ENCODE data around the gene ZNF593OS. TPM values are rescaled to one million over a fixed set of nuclear protein-coding genes. Genes with fewer than 3 reads are reported as not detected.
A peak's percentile ranks its signal among the peaks of the same experiment; 100 is the strongest.

Gene ZNF593OS
- total and polyA plus RNA-seq, 9 donors, result 0.31 to 1.6 (median 0.88) TPM

- 29% methylated on average over 9 of the region's 13 CpGs for WGBS (ENCODE audit: insufficient coverage)
- Histone ChIP-seq H3K4me3 (ENCODE audit: low read length) (no peak overlapping the region), H3K36me3 (ENCODE audit: control insufficient read depth, insufficient read depth, low read length) (peaks cover 2% of the 10 kb centered on the region), H3K27ac (ENCODE audit: low read length) (no peak overlapping the region), H3K9me3 (replicated peaks; ENCODE audit: control insufficient read depth, low read depth, low read length) (no peaks in the 10 kb centered on the region), H3K4me1 (ENCODE audit: control insufficient read depth, insufficient read depth, low read length) (peaks cover 2% of the 10 kb centered on the region), H3K27me3 (ENCODE audit: control insufficient read depth, insufficient read depth, low read length) (no peaks in the 10 kb centered on the region)
- no peak for DNase-seq
Measured at GRCh38 chr1:26127235-26128163, 44.1 kb downstream of the ZNF593OS start.

DNA sequence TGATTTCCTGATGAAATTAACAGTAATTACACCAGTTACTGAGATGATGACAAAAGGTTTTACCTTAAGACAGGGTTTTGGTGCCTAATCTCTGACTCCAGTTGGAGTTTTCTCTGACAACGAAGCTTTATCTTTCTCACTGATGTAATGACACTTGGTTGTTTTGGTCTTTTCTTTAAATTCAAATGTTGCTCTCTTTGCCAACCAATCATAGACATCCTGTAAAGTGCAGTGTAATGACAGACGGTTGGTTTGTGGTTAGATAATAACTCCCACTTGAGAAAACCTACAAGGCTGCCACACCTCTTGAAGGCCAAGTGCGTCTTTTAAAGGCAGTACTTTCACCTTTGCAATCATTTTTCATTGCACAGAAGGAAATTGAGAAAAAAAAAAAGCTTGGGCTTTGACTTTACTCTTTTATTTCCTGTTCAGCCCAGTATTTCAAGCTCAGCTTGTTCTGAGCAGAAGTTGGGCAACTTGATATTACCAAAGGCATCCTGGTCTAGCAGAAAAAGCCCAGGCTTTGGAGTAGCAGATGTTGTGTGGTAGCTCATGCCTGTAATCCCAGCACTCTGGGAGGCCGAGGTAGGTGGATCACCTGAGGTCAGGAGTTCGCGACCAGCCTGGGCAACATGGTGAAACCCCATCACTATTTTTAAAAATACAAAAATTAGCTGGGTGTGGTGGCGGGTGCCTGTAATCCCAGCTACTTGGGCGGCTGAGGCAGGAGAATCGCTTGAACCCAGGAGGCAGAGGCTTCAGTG lies 45.1 kb downstream of the ZNF593OS start:
- Histone ChIP-seq H3K36me3 (ENCODE audit: control insufficient read depth, insufficient read depth, low read length) (peaks cover 8% of the 10 kb centered on the region), H3K4me1 (ENCODE audit: control insufficient read depth, insufficient read depth, low read length) (peaks cover 2% of the 10 kb centered on the region), H3K27me3 (ENCODE audit: control insufficient read depth, insufficient read depth, low read length) (no peaks in the 10 kb centered on the region), H3K9me3 (replicated peaks; ENCODE audit: control insufficient read depth, low read depth, low read length) (no peaks in the 10 kb centered on the region), H3K4me3 (ENCODE audit: low read length) (no peak overlapping the region), H3K27ac (ENCODE audit: low read length) (no peak overlapping the region)
- no peak for DNase-seq
- 80% methylated on average over 3 of the region's 9 CpGs for WGBS (ENCODE audit: insufficient coverage)

- DNase-seq, result no peak
- H3K4me1 ChIP-seq (ENCODE audit: control insufficient read depth, insufficient read depth, low read length), result peaks cover 2% of the 10 kb centered on the region
- no CpG with 5 or more reads among the region's 1 CpG for WGBS (ENCODE audit: insufficient coverage)
Measured at GRCh38 chr1:26125946-26126320, 45.7 kb downstream of the ZNF593OS start.

GRCh38 chr1:26125382-26125781 lies 46.2 kb downstream of the ZNF593OS start:
- Histone ChIP-seq H3K4me1 (ENCODE audit: control insufficient read depth, insufficient read depth, low read length) (peaks cover 2% of the 10 kb centered on the region), H3K4me3 (ENCODE audit: low read length) (no peak overlapping the region), H3K27me3 (ENCODE audit: control insufficient read depth, insufficient read depth, low read length) (no peaks in the 10 kb centered on the region), H3K9me3 (replicated peaks; ENCODE audit: control insufficient read depth, low read depth, low read length) (no peaks in the 10 kb centered on the region), H3K27ac (ENCODE audit: low read length) (no peak overlapping the region), H3K36me3 (ENCODE audit: control insufficient read depth, insufficient read depth, low read length) (peaks cover 8% of the 10 kb centered on the region)
- DNase-seq, result no peak

More at GRCh38 chr1:26125946-26126320, 45.7 kb downstream of the ZNF593OS start:
- Histone ChIP-seq H3K27me3 (ENCODE audit: control insufficient read depth, insufficient read depth, low read length) (no peaks in the 10 kb centered on the region), H3K27ac (ENCODE audit: low read length) (no peak overlapping the region), H3K36me3 (ENCODE audit: control insufficient read depth, insufficient read depth, low read length) (peaks cover 8% of the 10 kb centered on the region), H3K4me3 (ENCODE audit: low read length) (no peak overlapping the region), H3K9me3 (replicated peaks; ENCODE audit: control insufficient read depth, low read depth, low read length) (no peaks in the 10 kb centered on the region)

DNA sequence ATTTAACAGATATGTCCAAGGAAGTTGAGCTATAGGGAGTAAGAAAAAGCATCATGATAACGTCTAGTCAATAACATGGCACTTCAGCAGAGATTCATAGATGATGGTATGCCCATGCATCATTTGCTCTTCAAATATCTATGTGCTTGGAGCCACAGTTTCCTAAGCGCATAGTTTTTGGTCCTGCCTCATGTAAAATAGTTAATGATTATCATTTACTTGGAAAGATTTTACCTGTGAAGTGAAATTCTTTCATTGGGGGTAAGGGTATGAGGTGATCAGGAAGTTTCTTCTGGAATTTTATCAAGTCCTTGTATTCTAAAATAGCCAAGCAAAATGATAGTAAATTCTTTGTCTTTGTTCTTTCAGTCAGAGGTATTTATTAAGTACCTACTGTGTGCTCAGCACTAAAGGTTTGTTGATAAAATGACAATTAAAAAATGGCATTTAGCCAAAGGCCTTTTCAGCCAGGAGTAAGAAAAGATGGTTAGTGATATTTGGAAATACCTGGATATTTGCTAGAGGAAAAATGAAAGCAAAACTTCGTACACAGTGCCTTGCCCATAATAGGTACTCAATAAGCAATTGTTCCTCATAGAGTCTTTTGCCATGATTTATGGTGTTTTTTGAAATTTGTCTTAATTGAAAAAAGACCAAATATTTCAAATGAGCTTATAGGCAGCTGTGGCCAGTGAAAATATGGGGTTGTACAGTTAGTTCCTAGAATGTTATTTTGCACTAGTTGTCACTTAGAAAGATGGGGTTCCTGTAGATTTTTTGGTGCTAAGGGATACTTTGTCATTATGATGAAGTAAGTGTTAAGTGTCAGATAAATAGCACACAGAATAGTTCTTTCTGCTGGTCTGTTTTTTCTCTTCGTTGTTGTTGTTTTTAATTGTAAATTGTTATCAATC lies 47.0 kb downstream of the ZNF593OS start:
- DNase-seq, result no peak
- Histone ChIP-seq H3K27me3 (ENCODE audit: control insufficient read depth, insufficient read depth, low read length) (no peaks in the 10 kb centered on the region), H3K36me3 (ENCODE audit: control insufficient read depth, insufficient read depth, low read length) (peaks cover 11% of the 10 kb centered on the region), H3K4me3 (ENCODE audit: low read length) (no peak overlapping the region), H3K4me1 (ENCODE audit: control insufficient read depth, insufficient read depth, low read length) (peaks cover 2% of the 10 kb centered on the region), H3K9me3 (replicated peaks; ENCODE audit: control insufficient read depth, low read depth, low read length) (no peaks in the 10 kb centered on the region), H3K27ac (ENCODE audit: low read length) (no peak overlapping the region)
- WGBS (ENCODE audit: insufficient coverage), result no CpG with 5 or more reads among the region's 4 CpGs

- Histone ChIP-seq H3K4me3 (ENCODE audit: low read length) (no peak overlapping the region), H3K9me3 (replicated peaks; ENCODE audit: control insufficient read depth, low read depth, low read length) (no peaks in the 10 kb centered on the region), H3K4me1 (ENCODE audit: control insufficient read depth, insufficient read depth, low read length) (peaks cover 2% of the 10 kb centered on the region), H3K36me3 (ENCODE audit: control insufficient read depth, insufficient read depth, low read length) (peaks cover 14% of the 10 kb centered on the region), H3K27me3 (ENCODE audit: control insufficient read depth, insufficient read depth, low read length) (no peaks in the 10 kb centered on the region), H3K27ac (ENCODE audit: low read length) (no peak overlapping the region)
- no CpG with 5 or more reads among the region's 7 CpGs for WGBS (ENCODE audit: insufficient coverage)
- DNase-seq, result no peak
Measured at GRCh38 chr1:26122988-26123973, 48.4 kb downstream of the ZNF593OS start.

DNA sequence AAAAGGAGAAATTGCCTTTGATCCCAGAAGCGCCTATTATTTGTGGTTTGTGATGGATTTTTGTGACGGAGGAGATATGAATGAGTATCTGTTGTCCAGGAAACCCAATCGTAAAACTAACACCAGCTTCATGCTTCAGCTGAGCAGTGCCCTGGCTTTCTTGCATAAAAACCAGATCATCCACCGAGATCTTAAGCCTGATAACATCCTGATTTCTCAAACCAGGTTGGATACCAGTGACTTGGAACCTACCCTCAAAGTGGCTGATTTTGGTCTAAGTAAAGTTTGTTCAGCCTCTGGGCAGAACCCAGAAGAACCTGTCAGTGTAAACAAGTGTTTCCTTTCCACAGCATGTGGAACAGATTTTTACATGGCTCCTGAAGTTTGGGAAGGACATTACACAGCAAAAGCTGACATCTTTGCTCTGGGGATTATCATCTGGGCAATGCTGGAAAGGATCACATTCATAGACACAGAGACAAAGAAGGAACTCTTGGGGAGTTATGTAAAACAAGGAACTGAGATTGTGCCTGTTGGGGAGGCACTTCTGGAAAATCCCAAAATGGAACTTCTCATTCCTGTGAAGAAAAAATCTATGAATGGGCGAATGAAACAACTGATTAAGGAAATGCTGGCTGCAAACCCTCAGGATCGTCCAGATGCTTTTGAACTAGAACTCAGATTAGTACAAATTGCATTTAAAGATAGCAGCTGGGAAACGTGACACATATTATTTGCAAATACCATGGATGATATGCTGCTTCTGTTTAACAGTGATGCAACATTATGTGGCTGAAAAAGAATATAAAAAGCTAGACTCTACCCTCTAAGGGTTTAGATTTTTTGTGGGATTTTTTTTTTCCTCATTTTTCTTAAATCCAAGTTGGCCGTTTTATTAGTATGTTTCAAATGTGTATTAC lies 49.5 kb downstream of the ZNF593OS start:
- Histone ChIP-seq H3K27me3 (ENCODE audit: control insufficient read depth, insufficient read depth, low read length) (no peaks in the 10 kb centered on the region), H3K4me3 (ENCODE audit: low read length) (no peak overlapping the region), H3K27ac (ENCODE audit: low read length) (no peak overlapping the region), H3K4me1 (ENCODE audit: control insufficient read depth, insufficient read depth, low read length) (no peaks in the 10 kb centered on the region), H3K9me3 (replicated peaks; ENCODE audit: control insufficient read depth, low read depth, low read length) (no peaks in the 10 kb centered on the region), H3K36me3 (ENCODE audit: control insufficient read depth, insufficient read depth, low read length) (peaks cover 14% of the 10 kb centered on the region)
- DNase-seq, result peak; percentile 31
- WGBS (ENCODE audit: insufficient coverage), result 70% methylated on average over 1 of the region's 8 CpGs

- peaks cover 14% of the 10 kb centered on the region for H3K36me3 ChIP-seq (ENCODE audit: control insufficient read depth, insufficient read depth, low read length)
- no peak for DNase-seq
- no peaks in the 10 kb centered on the region for H3K27me3 ChIP-seq (ENCODE audit: control insufficient read depth, insufficient read depth, low read length)
- no CpG with 5 or more reads among the region's 9 CpGs for WGBS (ENCODE audit: insufficient coverage)
- H3K4me1 ChIP-seq (ENCODE audit: control insufficient read depth, insufficient read depth, low read length), result no peaks in the 10 kb centered on the region
- no peak overlapping the region for H3K4me3 ChIP-seq (ENCODE audit: low read length)
- H3K27ac ChIP-seq (ENCODE audit: low read length), result no peak overlapping the region
- H3K9me3 ChIP-seq (replicated peaks; ENCODE audit: control insufficient read depth, low read depth, low read length), result no peaks in the 10 kb centered on the region
Measured at GRCh38 chr1:26119892-26120608, 51.6 kb downstream of the ZNF593OS start.

Measured in muscle of leg (tissue), 11 donors.